Fibroblast of peridontal ligament (primary cell): ENCODE data around the gene SPECC1.
"Not testable (repeated sequence)": the region's sequence is repeated elsewhere in the genome, so short reads cannot be mapped to it uniquely, and the experiment has no call there.

Experiments used
- DNase-seq: peaks from one replicate; pipeline ENCODE4 v3.0.0-alpha.2; 2010; ENCODE audit errors: extremely low read depth

The SPECC1 gene

DNA sequence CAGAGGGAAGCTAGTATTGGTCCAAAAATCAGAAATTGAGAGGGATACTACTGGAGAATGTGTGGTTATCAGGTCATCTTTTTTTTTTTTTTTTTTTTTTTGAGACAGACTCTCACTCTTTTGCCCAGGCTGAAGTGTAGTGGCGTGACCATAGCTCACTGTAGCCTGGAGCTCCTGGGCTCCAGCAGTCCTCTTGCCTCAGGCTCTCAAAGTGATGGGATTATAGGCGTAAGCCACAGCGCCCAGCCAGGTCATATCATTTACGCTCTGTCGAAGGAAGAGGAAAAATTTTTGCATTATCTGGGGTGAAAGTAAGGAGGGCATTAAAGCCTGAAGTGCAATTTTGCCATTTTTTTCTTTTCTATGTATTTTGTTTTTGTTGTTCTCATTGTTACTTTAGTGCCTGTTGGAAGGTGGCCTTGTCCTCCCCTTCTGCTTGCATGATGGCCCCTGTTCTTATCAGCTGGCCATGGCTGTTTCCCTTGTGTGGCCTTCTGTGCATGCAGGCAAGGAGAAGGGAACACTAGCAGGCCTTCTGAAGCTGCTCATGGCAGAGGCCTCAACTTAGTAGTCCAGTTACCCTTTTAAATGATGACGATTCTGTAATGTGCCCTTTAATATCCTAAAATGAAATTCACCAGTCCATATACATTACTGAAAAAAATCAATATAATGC, 118.3 kb downstream of the SPECC1 start:
- no peak for DNase-seq

DNA sequence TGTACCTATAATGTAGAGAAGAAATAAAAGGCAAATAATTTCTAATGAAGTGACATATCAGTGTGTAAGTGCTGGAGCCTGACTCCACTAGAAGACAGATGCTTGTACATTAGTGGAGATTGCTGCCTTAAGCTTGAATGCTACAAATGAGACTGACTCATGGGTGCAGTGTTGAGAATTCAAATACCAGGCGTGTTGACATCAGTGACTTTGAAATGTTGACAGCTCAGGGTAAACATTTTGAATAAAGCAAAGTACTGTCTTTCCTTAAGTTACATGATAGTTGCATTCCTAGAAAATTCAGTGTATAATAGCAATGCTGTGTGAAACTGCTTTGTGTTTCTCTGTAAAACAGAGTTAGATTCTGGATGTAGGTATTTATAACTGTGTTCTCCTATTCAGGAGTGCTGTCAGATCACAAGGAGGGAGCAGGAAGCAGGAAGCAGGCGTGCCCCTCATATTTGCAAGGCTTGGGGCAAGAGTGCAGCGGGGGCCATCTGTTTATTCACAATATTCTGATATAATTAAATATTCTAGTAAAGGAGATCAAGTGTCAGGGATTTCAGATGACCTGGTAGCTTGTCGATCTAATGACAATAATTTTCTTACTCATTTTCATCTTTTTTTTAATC, 119.0 kb downstream of the SPECC1 start:
- DNase-seq: peak; percentile 21

DNA sequence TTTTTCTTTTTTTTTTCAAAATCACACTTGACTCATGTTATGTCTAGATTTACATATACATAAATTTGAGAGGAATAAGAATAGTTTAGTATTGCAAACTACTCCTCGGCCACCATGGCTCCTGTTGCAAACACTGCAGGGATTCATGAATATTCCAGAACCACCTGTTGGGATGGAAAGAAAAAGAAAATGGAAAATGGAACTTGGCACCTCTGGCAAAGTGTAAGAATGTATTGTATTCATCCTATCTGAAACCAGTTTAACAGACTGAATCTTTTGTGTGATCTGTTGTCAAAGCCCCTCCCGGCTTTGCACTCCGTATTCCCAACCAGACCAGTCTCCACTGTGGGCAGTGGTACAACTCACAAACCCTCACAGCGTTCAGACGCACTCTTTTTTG, 124.4 kb downstream of the SPECC1 start:
- no peak for DNase-seq

DNA sequence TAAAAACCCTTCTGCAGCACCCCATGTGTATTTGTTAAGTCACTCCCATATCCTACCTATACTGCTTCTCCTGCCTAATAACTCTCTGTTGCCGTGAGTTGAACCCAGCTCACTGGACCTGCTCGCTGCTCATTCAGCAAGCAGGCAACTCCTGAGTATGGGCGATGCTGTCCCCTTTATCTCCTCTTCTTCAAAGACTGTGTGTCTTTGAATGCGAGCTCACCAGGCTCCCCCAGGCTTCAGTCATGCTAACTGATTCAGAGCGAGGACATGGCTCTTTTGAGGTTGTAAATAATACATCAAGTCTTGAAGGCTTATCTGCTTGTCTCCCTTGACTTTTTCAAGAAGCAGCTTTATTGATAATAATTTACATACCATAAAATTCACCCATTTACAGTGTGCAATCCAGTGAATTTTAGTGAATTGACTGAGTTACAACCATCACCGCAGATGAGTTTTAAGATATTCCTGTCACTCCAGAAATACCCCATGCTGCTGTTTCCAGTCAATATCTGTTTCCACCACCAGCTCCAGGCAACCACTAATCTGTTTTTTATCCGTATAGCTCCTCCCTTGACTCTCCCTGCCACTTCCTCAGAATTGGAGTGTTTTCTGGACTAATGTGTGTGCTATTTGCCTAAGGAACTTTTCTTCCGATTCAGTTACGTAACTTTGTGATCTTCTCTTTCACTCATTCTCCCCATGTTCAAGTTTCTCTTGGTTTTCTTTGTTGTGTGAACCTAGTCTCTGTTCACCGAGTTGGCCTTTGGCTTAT, 132.2 kb downstream of the SPECC1 start:
- no peak for DNase-seq

- no peak for DNase-seq
Measured at GRCh38 chr17:20142268-20142667, 133.1 kb downstream of the SPECC1 start.

- no peak for DNase-seq
Measured at GRCh38 chr17:20143740-20144139, 134.6 kb downstream of the SPECC1 start.

GRCh38 chr17:20145567-20145966, 136.4 kb downstream of the SPECC1 start:
- DNase-seq: no peak

- DNase-seq: no peak
Measured at GRCh38 chr17:20149251-20149650, 140.1 kb downstream of the SPECC1 start.

- DNase-seq: no peak
Measured at GRCh38 chr17:20151174-20151573, 142.0 kb downstream of the SPECC1 start.

DNA sequence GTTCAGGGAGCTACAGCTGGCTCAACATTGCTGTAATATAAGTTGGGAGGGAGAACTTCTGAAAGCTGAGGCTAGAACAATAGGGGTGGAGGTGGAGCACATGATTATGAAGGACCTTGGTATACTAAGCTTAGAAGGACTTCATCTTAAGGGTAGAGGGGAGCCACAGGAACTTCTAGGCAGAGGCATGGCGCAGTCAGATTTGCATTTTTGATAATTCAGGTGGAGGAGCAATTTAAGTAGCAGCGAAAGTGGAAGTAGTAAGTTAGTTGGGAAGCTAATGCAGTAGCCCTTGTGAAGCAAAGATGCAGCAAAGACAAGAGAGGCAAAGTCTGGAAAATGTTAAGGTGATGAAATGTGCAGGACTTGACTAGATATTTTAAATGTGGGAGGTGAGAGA, 144.1 kb downstream of the SPECC1 start:
- DNase-seq: no peak

GRCh38 chr17:20154286-20155000, 145.3 kb downstream of the SPECC1 start:
- DNase-seq: no peak

DNA sequence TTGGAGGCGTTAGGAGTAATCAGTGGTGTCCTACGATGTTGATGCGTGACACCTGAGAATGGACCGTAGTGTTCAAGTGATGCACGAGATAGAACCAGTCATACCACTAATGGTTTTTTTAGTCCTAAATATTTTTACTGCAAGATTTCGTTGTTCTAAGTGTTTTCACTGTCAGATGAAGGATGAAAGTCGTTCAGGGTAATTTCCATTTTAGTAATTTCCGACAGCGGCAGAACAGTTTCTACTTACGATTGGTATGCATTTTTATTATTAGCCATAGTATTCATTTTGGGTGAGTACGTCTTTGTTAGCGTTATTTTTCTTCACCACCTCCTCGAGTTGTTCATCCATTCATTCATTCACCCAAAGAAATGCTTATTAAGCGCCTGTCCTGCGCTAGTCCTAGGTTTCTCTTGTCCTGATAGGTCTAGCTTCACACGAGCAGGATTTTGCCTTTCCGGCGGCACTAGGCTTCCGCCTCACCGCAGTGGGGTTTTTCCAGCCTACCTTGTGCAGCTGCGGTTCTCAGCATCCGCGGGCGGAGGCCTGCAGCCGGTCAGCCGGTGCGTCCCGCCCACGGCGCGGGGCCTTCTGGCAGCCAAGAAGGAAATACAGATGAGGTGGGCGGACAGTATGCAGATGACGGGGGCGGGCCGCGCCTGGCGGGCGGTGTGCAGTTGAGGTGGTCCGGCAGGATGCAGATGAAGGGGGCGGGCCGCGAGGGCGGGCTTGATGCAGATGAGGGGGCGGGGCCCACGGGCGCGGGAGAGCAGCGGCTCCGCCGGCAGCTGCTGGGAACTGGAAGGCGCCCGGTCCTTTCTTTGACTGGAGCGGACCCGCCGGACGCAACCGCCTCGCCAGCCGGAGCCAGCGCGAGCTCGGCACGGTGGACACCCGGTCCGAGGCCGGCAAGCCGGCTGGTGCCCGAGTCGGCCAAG, 146.4 kb downstream of the SPECC1 start:
- peak; percentile 62 for DNase-seq

GRCh38 chr17:20156196-20157000, 147.2 kb downstream of the SPECC1 start:
- peak; percentile 25 for DNase-seq

- DNase-seq: no peak
Measured at GRCh38 chr17:20157001-20157310, 147.8 kb downstream of the SPECC1 start.

DNA sequence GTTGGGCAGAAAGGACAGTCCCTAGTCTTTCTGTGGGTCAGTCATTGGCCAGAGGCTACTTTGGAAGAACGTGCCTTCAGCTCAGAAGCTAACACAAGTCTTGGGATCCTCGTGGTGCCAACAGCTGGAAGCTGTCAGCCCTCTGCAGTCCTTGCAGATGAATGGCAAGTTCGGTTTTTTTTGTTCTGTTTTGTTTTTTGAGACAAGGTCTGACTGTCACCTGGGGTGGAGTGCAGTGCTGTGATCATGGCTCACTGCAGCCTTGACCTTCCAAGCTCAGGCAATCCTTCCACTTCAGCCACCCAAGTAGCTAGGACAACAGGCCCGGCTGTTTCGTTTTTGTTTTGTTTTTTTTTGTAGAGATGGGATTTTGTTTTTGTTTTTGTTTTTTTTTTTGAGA, 149.4 kb downstream of the SPECC1 start:
- DNase-seq: no peak

DNA sequence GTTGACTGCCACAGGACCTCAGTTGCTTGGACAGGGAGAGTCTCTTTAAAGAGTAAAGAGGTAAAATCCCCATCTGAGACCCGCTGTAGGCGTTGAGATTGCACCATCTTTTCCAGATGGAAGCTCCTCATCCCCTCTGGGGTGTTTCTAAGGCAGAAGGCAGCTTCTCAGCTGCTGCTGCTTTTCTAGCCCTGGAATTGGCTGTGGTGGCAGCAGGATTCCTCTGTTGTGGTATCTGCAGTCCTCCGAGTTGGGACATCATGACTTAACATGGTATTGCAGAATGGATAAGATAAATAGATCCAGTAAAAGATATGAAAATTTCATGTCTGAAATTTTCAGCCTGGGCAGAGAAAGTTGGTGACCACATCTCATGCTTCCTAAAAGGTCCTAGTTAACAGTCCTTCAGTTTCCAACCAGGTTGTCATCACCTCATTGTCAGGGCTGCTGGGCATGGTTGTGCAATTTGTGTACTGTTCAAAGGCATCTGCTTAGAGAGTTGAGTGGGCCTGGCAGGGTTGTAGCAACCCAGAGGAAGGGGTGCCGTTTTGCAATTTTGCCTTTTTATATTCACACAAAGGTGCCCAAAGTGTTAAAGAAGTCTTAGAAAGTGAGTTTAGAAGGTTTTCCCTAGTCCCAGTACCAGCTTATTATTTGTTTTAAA, 150.4 kb downstream of the SPECC1 start:
- peak; percentile 70 for DNase-seq

GRCh38 chr17:20165516-20165915, 156.4 kb downstream of the SPECC1 start:
- not testable (repeated sequence) for DNase-seq

DNA sequence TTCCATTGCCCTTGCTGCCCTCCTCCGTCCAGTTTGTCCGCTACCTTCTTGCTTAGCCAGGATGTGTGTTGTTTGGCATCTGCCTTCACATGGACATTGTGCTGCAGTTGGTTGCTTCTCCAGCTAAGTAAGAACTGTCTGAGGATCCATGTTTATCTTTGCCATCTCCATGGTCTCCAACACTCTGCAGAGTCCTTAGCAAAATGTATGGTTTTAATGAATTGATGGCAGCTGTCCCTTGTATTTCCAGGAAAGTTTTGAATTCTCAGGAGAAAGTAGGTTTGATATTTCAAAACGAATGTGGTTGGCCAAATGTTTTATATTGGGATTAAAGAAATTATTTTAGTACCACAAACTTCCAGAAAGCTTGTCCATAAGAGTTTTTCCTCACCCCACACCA, 160.9 kb downstream of the SPECC1 start:
- DNase-seq: peak; percentile 68

GRCh38 chr17:20171741-20172365, 162.7 kb downstream of the SPECC1 start:
- DNase-seq: no peak
